Astrocyte (in vitro differentiated cells and primary cell): ENCODE measurements around the gene GRAMD2A. TPM values are rescaled to one million over a fixed set of nuclear protein-coding genes. Genes with fewer than 3 reads are reported as not detected.

ENCODE experiments used
- DNase-seq: peaks from one replicate; pipeline ENCODE4 v3.0.0-alpha.2; 2010; ENCODE audit warnings: low read depth
- FAIRE-seq: peaks from 2 replicates; lab custom pipeline; 2011; peaks lifted over from hg19 to GRCh38; lab: Jason Lieb, UNC
- H2AFZ ChIP-seq: 2 replicates; pipeline ENCODE4 v1.6.0; 2012; ENCODE audit warnings: low read depth, low read length, inconsistent platforms
- H3K27ac ChIP-seq: 2 replicates; pipeline ENCODE4 v1.5.1; 2011; ENCODE audit warnings: low read depth, low read length, inconsistent platforms
- H3K27me3 ChIP-seq: 2 replicates; pipeline ENCODE4 v1.6.0; 2011; ENCODE audit warnings: low read length, inconsistent platforms; ENCODE audit not compliant: insufficient read depth
- H3K36me3 ChIP-seq: 2 replicates; pipeline ENCODE4 v1.5.1; 2011; ENCODE audit warnings: low read length, inconsistent platforms; ENCODE audit not compliant: insufficient read depth
- H3K4me1 ChIP-seq: 2 replicates; pipeline ENCODE4 v1.5.1; 2011; ENCODE audit warnings: low read length, inconsistent platforms; ENCODE audit not compliant: insufficient read depth
- H3K4me2 ChIP-seq: 2 replicates; pipeline ENCODE4 v1.6.0; 2012; ENCODE audit warnings: low read length, inconsistent platforms
- H3K4me3 ChIP-seq: 2 replicates; pipeline ENCODE4 v1.5.1; 2011; ENCODE audit warnings: low read depth, mild to moderate bottlenecking, low read length, inconsistent platforms; ENCODE audit not compliant: insufficient read depth
- H3K79me2 ChIP-seq: 2 replicates; pipeline ENCODE4 v1.6.0; 2012; ENCODE audit warnings: mild to moderate bottlenecking, low read length, inconsistent platforms; ENCODE audit not compliant: insufficient read depth
- H3K9ac ChIP-seq: 2 replicates; pipeline ENCODE4 v1.6.0; 2012; ENCODE audit warnings: mild to moderate bottlenecking, low read length, inconsistent platforms
- H3K9me3 ChIP-seq: 2 replicates; pipeline ENCODE4 v1.5.1; 2012; ENCODE audit warnings: low read depth, mild to moderate bottlenecking, low read length, inconsistent platforms; ENCODE audit not compliant: insufficient read depth
- H4K20me1 ChIP-seq: 2 replicates; pipeline ENCODE4 v1.6.0; 2012; ENCODE audit warnings: low read length, inconsistent platforms; ENCODE audit not compliant: insufficient read depth
- H3K27ac Mint-ChIP-seq: one replicate; pipeline ENCODE4 v1.8.0; 2021; ENCODE audit warnings: mild to moderate bottlenecking, mixed read lengths; ENCODE audit not compliant: unreplicated experiment
- H3K27me3 Mint-ChIP-seq: one replicate; pipeline ENCODE4 v1.8.0; 2021; ENCODE audit warnings: low read depth, mixed read lengths; ENCODE audit not compliant: unreplicated experiment
- H3K36me3 Mint-ChIP-seq: one replicate; pipeline ENCODE4 v1.8.0; 2021; ENCODE audit warnings: low read depth, mixed read lengths; ENCODE audit not compliant: unreplicated experiment
- H3K4me1 Mint-ChIP-seq: one replicate; pipeline ENCODE4 v1.8.0; 2021; ENCODE audit warnings: low read depth, mixed read lengths; ENCODE audit not compliant: unreplicated experiment
- H3K4me3 Mint-ChIP-seq: one replicate; pipeline ENCODE4 v1.8.0; 2021; ENCODE audit warnings: mild to moderate bottlenecking, moderate library complexity, mixed read lengths; ENCODE audit not compliant: unreplicated experiment
- H3K9me3 Mint-ChIP-seq: one replicate; pipeline ENCODE4 v1.8.0; 2021; ENCODE audit warnings: mild to moderate bottlenecking, mixed read lengths; ENCODE audit not compliant: unreplicated experiment
- EZH2 ChIP-seq: IDR thresholded peaks from 2 replicates; pipeline ENCODE4 v1.6.1; 2012; ENCODE audit warnings: mild to moderate bottlenecking, low read length, inconsistent platforms; ENCODE audit not compliant: insufficient read depth
- total RNA-seq: library from RNA; stranded (reverse); gene quantifications from 2 replicates; pipeline ENCODE4 v1.2.1, GENCODE V29; 2021
- TF ChIP-seq, protein P1 (sequence below): IDR thresholded peaks from 2 replicates; pipeline ENCODE4 v1.5.1; 2011; ENCODE audit warnings: low read depth, mild to moderate bottlenecking, inconsistent platforms, low read length, moderate library complexity; ENCODE audit not compliant: insufficient read depth

Gene GRAMD2A
- total RNA-seq, 1 donor from 2014 or later: 0.68 TPM

DNA sequence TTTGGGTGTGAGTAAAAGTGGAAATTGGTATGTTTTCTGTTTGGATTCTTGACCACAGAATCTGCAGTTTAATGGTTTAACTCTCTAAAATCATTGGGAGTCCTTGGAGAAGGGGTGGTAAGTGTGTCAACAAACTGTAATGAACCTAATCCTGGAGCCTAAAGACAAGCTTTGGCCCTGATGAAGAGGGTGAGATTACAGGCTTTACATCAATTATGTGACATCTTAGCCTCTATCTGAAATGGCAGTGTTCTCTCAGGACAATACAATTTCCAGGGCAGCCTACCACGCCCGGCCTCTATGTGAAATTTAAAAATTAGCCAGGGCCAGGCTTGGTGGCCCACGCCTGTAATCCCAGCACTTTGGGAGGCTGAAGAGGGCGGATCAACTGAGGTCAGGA, 37.7 kb upstream of the GRAMD2A start:
- Histone ChIP-seq H3K27me3 (no peaks in the 10 kb centered on the region), H3K4me3 (no peak overlapping the region), H3K9ac (no peak overlapping the region), H3K9me3 (no peaks in the 10 kb centered on the region), H3K4me2 (no peak overlapping the region), H3K4me1 (peaks cover 31% of the 10 kb centered on the region), H3K27ac (no peak overlapping the region), H3K79me2 (peaks cover 29% of the 10 kb centered on the region), H3K36me3 (peaks cover 6% of the 10 kb centered on the region), H4K20me1 (peaks cover 4% of the 10 kb centered on the region), H2AFZ (no peak overlapping the region)
- H3K27me3 Mint-ChIP-seq: no peaks in the 10 kb centered on the region
- peaks cover 15% of the 10 kb centered on the region for H3K36me3 Mint-ChIP-seq
- DNase-seq: no peak
- H3K9me3 Mint-ChIP-seq: no peaks in the 10 kb centered on the region
- no peak for TF ChIP-seq EZH2
- peak overlapping the region; percentile 84 for H3K27ac Mint-ChIP-seq
- H3K4me3 Mint-ChIP-seq: no peak overlapping the region
- no peak for FAIRE-seq
- H3K4me1 Mint-ChIP-seq: peaks cover 44% of the 10 kb centered on the region

- Mint-ChIP-seq H3K27me3 (no peaks in the 10 kb centered on the region), H3K27ac (no peak overlapping the region), H3K36me3 (peaks cover 19% of the 10 kb centered on the region), H3K4me3 (no peak overlapping the region), H3K9me3 (no peaks in the 10 kb centered on the region), H3K4me1 (peaks cover 44% of the 10 kb centered on the region)
- H3K9ac ChIP-seq: no peak overlapping the region
- no peaks in the 10 kb centered on the region for H3K36me3 ChIP-seq
- no peak for TF ChIP-seq EZH2
- TF ChIP-seq, protein P1, sequence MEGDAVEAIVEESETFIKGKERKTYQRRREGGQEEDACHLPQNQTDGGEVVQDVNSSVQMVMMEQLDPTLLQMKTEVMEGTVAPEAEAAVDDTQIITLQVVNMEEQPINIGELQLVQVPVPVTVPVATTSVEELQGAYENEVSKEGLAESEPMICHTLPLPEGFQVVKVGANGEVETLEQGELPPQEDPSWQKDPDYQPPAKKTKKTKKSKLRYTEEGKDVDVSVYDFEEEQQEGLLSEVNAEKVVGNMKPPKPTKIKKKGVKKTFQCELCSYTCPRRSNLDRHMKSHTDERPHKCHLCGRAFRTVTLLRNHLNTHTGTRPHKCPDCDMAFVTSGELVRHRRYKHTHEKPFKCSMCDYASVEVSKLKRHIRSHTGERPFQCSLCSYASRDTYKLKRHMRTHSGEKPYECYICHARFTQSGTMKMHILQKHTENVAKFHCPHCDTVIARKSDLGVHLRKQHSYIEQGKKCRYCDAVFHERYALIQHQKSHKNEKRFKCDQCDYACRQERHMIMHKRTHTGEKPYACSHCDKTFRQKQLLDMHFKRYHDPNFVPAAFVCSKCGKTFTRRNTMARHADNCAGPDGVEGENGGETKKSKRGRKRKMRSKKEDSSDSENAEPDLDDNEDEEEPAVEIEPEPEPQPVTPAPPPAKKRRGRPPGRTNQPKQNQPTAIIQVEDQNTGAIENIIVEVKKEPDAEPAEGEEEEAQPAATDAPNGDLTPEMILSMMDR: no peak
- H4K20me1 ChIP-seq: peaks cover 15% of the 10 kb centered on the region
- H3K4me1 ChIP-seq: peaks cover 38% of the 10 kb centered on the region
- H3K27ac ChIP-seq: no peak overlapping the region
- FAIRE-seq (no peak), DNase-seq (no peak)
- no peaks in the 10 kb centered on the region for H3K27me3 ChIP-seq
- H3K9me3 ChIP-seq: no peaks in the 10 kb centered on the region
- no peak overlapping the region for H3K4me3 ChIP-seq
- H3K4me2 ChIP-seq: no peak overlapping the region
- H3K79me2 ChIP-seq: peaks cover 44% of the 10 kb centered on the region
- no peak overlapping the region for H2AFZ ChIP-seq
Measured at GRCh38 chr15:72233769-72234168, 36.2 kb upstream of the GRAMD2A start.

DNA sequence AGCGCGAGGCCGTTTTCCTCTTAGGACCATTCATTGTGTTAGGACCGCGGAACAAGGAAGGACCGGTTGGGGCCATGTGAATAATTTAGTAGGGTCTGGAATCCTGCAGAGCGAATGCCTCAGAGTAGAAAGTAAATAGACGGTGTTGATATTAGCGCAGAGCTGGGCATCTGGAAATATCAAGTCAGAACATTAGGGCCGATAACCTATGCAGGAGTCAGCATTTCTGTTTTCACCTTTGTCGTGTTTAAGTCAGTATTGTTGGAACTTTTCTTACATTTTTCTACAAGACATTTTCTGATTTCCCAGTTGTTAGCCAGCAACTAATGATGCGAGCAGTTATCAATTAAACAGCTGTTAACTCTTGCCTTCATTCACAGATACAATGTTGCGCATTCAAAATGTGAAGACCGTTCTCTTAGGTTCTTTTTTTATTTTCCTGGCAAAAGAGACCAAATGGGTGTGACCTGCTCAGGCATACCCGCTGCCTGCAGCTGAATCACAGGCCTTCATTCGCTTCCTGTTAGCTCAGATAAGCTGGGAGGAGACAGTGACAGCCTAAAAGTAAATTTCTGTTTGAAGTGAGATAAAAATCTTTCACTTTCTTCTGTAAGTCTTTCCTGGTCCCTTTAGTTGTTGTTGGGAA, 34.4 kb upstream of the GRAMD2A start:
- H3K79me2 ChIP-seq: peaks cover 57% of the 10 kb centered on the region
- Mint-ChIP-seq H3K4me1 (peaks cover 39% of the 10 kb centered on the region), H3K36me3 (peaks cover 23% of the 10 kb centered on the region), H3K4me3 (peak overlapping the region; percentile 93), H3K9me3 (no peaks in the 10 kb centered on the region), H3K27me3 (no peaks in the 10 kb centered on the region), H3K27ac (peak overlapping the region; percentile 93)
- H2AFZ ChIP-seq: peak overlapping the region; percentile 74
- no peaks in the 10 kb centered on the region for H3K36me3 ChIP-seq
- H3K4me1 ChIP-seq: peaks cover 36% of the 10 kb centered on the region
- FAIRE-seq (peak; percentile 9), DNase-seq (peak; percentile 84)
- H3K9ac ChIP-seq: peak overlapping the region; percentile 98
- TF ChIP-seq EZH2: no peak
- TF ChIP-seq, protein P1: no peak
- H3K4me3 ChIP-seq: peak overlapping the region; percentile 78
- peaks cover 25% of the 10 kb centered on the region for H4K20me1 ChIP-seq
- H3K9me3 ChIP-seq: no peaks in the 10 kb centered on the region
- H3K27ac ChIP-seq: peak overlapping the region; percentile 87
- H3K4me2 ChIP-seq: peak overlapping the region; percentile 90
- H3K27me3 ChIP-seq: no peaks in the 10 kb centered on the region
